ENCODE results near the gene WSCD2. TPM values are rescaled to one million over a fixed set of nuclear protein-coding genes. Genes with fewer than 3 reads are reported as not detected.

Gene WSCD2
- polyA plus RNA-seq, 1 of the 3 experiments (the other 2 are of a cell fraction) = 0.03 TPM

DNA sequence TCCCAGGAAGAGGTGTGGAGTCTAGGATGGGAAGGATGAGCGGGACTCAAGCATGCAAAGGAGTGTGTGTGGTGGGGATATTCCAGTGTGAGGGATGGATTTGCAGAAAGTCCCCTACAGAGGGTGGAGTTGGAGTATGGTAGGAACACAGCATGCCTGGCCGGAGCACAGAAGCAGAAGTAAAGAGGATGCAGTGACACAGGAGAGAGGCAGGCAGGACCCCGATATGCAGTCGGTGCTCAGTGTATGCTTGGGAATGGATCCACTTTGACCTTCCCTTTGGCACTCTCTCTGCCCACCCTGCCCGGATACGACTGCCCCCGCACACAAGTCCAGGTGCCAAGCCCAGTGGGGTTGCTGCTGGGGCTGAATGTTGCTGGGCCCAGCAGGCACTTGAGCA is 21.3 kb downstream of the WSCD2 start:
- no peaks in the 10 kb centered on the region for H3K79me2 ChIP-seq (ENCODE audit: insufficient read depth)
- no peak overlapping the region for H3K9ac ChIP-seq
- H3K27me3 ChIP-seq (ENCODE audit: insufficient read depth) = no peaks in the 10 kb centered on the region
- TF ChIP-seq TCF12 (IDR thresholded peaks at IDR 0.05) = no peak
- TF ChIP-seq SMC3 (IDR thresholded peaks at IDR 0.05; ENCODE audit: low read depth, low read length) = no peak
- DNase-seq = no peak
- H3K4me2 ChIP-seq = no peak overlapping the region
- H4K20me1 ChIP-seq (ENCODE audit: insufficient read depth) = no peaks in the 10 kb centered on the region
- H3K9me2 ChIP-seq = no peaks in the 10 kb centered on the region
- H3K27ac ChIP-seq (ENCODE audit: low read depth in 2 of 2, low read length in 1 of 2) = no peak overlapping the region
- no peaks in the 10 kb centered on the region for H3F3A ChIP-seq (replicated peaks; ENCODE audit: insufficient read depth)
- ChIA-PET POLR2A (no interaction called here), CTCF (no interaction called here)
- H2AFZ ChIP-seq (ENCODE audit: low read depth) = no peak overlapping the region
- no peak overlapping the region for H3K4me3 ChIP-seq (ENCODE audit: low read depth in 2 of 2, low read length in 1 of 2)
- no peaks in the 10 kb centered on the region for H3K36me3 ChIP-seq (replicated peaks in 1 of 2; ENCODE audit: control insufficient read depth in 1 of 2, insufficient read depth in 2 of 2, low read length in 1 of 2)
- H3K9me3 ChIP-seq = no peaks in the 10 kb centered on the region
- H3K4me1 ChIP-seq (ENCODE audit: control insufficient read depth in 1 of 2, insufficient read depth in 2 of 2, low read depth in 1 of 2, low read length in 1 of 2) = peaks cover 0 to 15% of the 10 kb centered on the region in 2 experiments; a peak in 2 of 4 replicates
- 36% methylated on average over 4 of the region's 7 CpGs for WGBS (ENCODE audit: low lambda C conversion rate)

DNA sequence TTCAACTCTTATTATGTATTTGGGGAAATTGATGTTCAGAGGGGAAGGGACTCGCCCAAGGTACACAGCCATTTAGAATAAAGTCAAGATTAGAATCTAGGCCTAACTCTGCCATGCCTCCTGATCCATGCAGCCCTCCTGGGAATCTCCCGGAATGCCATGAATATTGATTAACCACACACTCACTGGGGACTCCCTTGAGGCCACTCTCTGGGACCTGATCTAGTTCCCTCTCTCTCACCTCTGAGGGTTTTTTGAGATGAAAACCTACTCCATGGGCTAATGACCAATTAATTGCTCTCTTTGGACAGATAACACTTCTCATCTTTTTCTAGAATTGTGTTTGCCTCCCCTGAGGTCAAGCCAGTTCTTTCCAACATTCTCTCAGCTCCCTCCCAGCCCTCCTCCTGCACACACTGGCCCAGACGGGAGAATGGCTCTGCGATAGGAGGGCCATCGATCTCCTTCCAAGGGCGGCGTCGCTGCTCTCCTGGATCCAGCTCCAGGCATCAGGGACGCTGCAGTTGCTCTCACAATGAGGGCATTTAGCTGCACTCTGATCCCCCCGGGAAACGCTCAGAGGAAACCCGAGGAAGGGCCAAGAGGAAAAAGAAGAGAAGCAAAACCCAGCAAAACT is 22.6 kb downstream of the WSCD2 start:
- 43% methylated on average over 12 of the region's 12 CpGs for WGBS (ENCODE audit: low lambda C conversion rate)
- Histone ChIP-seq H2AFZ (ENCODE audit: low read depth) (no peak overlapping the region), H4K20me1 (ENCODE audit: insufficient read depth) (no peaks in the 10 kb centered on the region), H3K27me3 (ENCODE audit: insufficient read depth) (no peaks in the 10 kb centered on the region), H3K4me2 (no peak overlapping the region), H3K27ac (ENCODE audit: low read depth in 2 of 2, low read length in 1 of 2) (no peak overlapping the region), H3K4me3 (ENCODE audit: low read depth in 2 of 2, low read length in 1 of 2) (no peak overlapping the region), H3F3A (replicated peaks; ENCODE audit: insufficient read depth) (no peaks in the 10 kb centered on the region), H3K9ac (no peak overlapping the region), H3K9me3 (no peaks in the 10 kb centered on the region), H3K36me3 (replicated peaks in 1 of 2; ENCODE audit: control insufficient read depth in 1 of 2, insufficient read depth in 2 of 2, low read length in 1 of 2) (no peaks in the 10 kb centered on the region), H3K9me2 (no peaks in the 10 kb centered on the region), H3K79me2 (ENCODE audit: insufficient read depth) (no peaks in the 10 kb centered on the region), H3K4me1 (ENCODE audit: control insufficient read depth in 1 of 2, insufficient read depth in 2 of 2, low read depth in 1 of 2, low read length in 1 of 2) (peaks cover 0 to 5% of the 10 kb centered on the region in 2 experiments; a peak in 1 of 4 replicates)
- ChIA-PET CTCF (interaction anchor here (1.4 kb wide), 1 partner anchor 43 kb away, joined by 3 read pairs; no protein-coding TSS in a partner anchor), POLR2A (no interaction called here)
- TF ChIP-seq, protein P1, sequence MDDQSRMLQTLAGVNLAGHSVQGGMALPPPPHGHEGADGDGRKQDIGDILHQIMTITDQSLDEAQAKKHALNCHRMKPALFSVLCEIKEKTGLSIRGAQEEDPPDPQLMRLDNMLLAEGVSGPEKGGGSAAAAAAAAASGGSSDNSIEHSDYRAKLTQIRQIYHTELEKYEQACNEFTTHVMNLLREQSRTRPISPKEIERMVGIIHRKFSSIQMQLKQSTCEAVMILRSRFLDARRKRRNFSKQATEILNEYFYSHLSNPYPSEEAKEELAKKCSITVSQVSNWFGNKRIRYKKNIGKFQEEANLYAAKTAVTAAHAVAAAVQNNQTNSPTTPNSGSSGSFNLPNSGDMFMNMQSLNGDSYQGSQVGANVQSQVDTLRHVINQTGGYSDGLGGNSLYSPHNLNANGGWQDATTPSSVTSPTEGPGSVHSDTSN (IDR thresholded peaks at IDR 0.05) = no peak
- TF ChIP-seq, protein P2, sequence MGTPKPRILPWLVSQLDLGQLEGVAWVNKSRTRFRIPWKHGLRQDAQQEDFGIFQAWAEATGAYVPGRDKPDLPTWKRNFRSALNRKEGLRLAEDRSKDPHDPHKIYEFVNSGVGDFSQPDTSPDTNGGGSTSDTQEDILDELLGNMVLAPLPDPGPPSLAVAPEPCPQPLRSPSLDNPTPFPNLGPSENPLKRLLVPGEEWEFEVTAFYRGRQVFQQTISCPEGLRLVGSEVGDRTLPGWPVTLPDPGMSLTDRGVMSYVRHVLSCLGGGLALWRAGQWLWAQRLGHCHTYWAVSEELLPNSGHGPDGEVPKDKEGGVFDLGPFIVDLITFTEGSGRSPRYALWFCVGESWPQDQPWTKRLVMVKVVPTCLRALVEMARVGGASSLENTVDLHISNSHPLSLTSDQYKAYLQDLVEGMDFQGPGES (IDR thresholded peaks at IDR 0.05; ENCODE audit: low read depth, low read length) = no peak
- no peak for TF ChIP-seq CHD2 (IDR thresholded peaks at IDR 0.05; ENCODE audit: low read length, partially characterized antibody)
- TF ChIP-seq JUND (IDR thresholded peaks at IDR 0.05) = no peak
- no peak for TF ChIP-seq POLR2AphosphoS5 (IDR thresholded peaks at IDR 0.05; ENCODE audit: low read depth, low read length)
- DNase-seq = no peak

DNA sequence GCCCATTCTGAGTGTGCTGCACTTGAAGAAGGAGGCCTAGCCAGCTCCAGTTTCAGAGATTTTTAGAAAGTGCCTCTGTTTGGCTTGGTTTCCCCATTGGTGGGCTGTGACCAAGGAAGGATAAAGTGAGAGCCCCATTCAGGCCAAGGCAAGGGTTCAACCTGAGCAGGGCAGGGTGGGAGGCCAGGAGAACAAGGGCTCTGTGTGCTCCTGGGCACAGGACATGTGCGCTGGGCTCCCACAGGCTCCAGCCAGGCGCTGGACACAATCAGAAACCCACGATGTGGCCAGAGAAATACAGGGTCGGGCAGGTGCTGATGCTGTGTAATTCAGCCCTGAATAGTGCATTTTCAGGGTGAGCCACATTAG is 23.1 kb downstream of the WSCD2 start:
- 21% methylated on average over 4 of the region's 4 CpGs for whole genome bisulfite sequencing (ENCODE audit: low lambda C conversion rate)
- CTCF ChIA-PET = interaction anchor here (1.4 kb wide), 1 partner anchor 42 kb away, joined by 3 read pairs; no protein-coding TSS in a partner anchor
- POLR2A ChIA-PET = no interaction called here
- Histone ChIP-seq H3K4me1 (ENCODE audit: control insufficient read depth in 1 of 2, insufficient read depth in 2 of 2, low read depth in 1 of 2, low read length in 1 of 2) (no peaks in the 10 kb centered on the region; a peak in 1 of 4 replicates), H3K4me2 (no peak overlapping the region), H3K9ac (no peak overlapping the region), H3K4me3 (ENCODE audit: low read depth in 2 of 2, low read length in 1 of 2) (no peak overlapping the region), H4K20me1 (ENCODE audit: insufficient read depth) (no peaks in the 10 kb centered on the region), H3K27me3 (ENCODE audit: insufficient read depth) (no peaks in the 10 kb centered on the region), H2AFZ (ENCODE audit: low read depth) (no peak overlapping the region), H3F3A (replicated peaks; ENCODE audit: insufficient read depth) (no peaks in the 10 kb centered on the region), H3K79me2 (ENCODE audit: insufficient read depth) (no peaks in the 10 kb centered on the region), H3K9me2 (no peaks in the 10 kb centered on the region), H3K27ac (ENCODE audit: low read depth in 2 of 2, low read length in 1 of 2) (no peak overlapping the region), H3K9me3 (no peaks in the 10 kb centered on the region), H3K36me3 (replicated peaks in 1 of 2; ENCODE audit: control insufficient read depth in 1 of 2, insufficient read depth in 2 of 2, low read length in 1 of 2) (no peaks in the 10 kb centered on the region)
- TF ChIP-seq, protein P1 (IDR thresholded peaks at IDR 0.05) = no peak
- TF ChIP-seq RFX5 (IDR thresholded peaks at IDR 0.05; ENCODE audit: low read length) (no peak), POLR2AphosphoS5 (IDR thresholded peaks at IDR 0.05; ENCODE audit: low read depth, low read length) (no peak), MXI1 (IDR thresholded peaks at IDR 0.05; ENCODE audit: low read depth, low read length) (no peak)
- TF ChIP-seq, protein P3, sequence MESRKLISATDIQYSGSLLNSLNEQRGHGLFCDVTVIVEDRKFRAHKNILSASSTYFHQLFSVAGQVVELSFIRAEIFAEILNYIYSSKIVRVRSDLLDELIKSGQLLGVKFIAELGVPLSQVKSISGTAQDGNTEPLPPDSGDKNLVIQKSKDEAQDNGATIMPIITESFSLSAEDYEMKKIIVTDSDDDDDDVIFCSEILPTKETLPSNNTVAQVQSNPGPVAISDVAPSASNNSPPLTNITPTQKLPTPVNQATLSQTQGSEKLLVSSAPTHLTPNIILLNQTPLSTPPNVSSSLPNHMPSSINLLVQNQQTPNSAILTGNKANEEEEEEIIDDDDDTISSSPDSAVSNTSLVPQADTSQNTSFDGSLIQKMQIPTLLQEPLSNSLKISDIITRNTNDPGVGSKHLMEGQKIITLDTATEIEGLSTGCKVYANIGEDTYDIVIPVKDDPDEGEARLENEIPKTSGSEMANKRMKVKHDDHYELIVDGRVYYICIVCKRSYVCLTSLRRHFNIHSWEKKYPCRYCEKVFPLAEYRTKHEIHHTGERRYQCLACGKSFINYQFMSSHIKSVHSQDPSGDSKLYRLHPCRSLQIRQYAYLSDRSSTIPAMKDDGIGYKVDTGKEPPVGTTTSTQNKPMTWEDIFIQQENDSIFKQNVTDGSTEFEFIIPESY (IDR thresholded peaks at IDR 0.05; ENCODE audit: borderline replicate concordance, low read depth) = no peak
- no peak for DNase-seq

Data from SK-N-SH (cell line).